Dedifferentiated amniotic fluid mesenchymal stem cell (primary cell): ENCODE data around the gene NPPB.
"Not testable (repeated sequence)": the region's sequence is repeated elsewhere in the genome, so short reads cannot be mapped to it uniquely, and the experiment has no call there.

Experiments used
- DNase-seq: peaks from one replicate; pipeline ENCODE4 v3.0.0-alpha.2; 2016; ENCODE audit errors: extremely low spot score

The NPPB gene

DNA sequence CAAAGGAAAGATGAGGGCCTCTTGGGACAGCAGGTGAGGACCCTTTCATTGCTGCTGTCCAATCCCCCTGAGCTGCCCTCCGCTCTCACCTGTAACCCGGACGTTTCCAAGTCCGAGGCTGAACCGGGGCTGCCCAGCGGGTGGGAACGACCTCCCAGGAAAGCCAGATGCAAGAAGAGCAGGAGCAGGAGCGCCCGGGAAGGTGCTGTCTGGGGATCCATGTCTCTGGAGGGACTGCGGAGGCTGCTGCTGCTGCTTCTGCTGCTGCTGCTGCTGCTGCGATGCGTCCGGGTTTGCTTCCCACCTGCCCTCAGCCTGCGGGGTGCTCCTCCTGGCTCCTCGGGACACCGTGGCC, at the start of gene NPPB:
TSS of gene NPPB (minus strand) at position 333 of the 355 bp plus-strand sequence. CDS start at position 221, 112 bp downstream.
- no peak for DNase-seq

DNA sequence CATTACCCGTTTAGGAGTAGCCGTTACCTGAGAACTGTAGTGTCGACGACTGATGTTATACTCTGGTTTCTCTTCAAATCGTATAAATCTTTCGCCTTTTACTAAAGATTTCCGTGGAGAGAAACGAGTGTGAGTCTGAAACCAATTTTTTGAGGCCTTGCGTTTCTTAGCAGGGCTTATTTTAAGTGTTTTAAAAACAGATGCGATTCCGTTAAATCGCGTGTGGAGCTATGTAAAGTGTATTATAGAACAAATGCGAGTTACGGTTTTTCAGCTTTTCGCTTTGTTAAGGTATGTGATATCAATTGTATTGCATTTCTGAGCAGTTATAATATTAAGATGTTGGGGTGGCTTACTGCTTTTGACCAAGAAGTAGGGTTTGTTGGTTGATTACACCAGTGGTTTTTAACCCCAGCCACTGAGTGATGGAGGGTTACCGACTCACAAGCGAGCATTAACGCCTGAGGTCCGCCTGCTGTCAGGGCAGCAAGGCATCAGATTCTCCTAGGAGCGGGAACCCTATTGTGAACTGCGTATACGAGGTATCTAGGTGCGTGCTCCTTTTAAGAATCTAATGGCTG, 49.4 kb upstream of the NPPB start:
- peak; percentile 92 for DNase-seq

DNA sequence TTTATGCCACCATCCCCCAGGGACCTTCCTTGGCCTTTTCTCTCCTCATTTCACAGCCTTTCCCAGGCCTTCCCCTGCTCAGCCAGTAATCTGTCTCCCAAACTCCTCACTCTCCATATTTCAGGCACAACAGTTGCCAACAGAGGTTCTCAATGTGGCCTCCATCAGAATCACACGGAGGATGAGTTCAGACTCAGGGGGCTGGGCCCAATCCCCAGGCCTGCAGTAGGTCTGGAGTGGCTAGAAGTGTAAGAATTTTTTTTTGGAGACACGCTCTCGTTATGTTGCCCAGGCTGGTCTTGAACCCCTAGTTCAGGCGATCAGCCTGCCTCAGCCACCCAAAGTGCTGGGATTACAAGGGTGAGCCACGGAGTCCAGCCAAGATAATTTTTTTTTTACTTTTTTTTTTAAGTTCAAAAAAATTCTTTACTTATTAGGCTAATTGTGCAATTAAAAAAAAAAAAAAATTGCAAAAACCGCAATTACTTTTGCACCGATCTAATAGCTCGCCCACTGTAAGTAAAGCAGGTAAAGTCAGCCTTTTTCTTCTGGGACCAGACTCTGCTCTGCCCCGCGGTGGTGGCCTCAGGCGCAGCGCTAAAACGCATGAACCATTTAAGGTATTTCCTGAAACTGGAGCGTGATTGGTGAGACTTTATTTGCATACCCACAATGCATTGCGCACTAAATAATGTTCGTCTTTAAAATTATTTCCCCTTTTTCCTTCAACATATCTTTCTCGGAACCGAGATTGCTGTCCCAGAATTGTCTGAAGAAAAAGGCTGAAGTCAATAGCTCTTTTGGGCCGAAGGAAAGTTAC, 48.7 kb upstream of the NPPB start:
- peak; percentile 92 for DNase-seq

DNA sequence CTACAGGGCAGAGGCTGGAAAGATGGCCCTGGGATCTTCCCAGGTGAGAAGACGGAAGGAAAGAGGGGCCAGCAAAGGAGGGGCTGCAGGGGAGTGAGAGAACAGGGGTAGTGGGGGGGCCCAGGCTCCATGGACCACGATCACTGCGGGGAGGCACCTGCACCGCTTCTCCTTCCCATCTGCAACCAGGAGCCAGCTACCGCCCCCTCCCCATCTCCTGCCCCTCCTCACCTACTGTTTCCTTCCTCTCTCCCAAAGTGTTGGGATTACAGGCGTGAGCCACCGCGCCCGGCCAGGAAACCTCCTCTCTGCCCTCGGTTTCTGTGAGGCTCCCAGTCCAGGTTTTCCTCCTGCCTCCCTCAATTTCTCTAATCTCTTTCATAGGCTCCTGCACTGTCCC, 48.1 kb upstream of the NPPB start:
- DNase-seq, result no peak

DNA sequence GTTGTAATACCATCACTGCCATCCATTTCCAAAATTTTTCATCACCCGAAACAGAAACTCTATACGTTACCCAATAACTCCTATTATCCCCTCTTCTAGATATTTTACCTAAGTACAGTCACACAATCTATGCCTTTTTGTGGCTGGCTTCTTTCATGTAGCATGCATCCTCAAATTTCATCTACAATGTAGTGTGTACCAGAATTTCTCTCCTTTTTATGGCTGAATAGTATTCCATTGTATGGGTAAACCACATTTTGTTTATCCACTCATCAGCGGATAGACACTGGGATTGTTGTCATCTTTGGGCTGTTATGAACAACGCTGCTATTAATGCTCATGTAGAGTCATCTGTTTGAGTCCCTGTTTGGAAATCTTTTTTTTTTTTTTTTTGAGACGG, 46.2 kb upstream of the NPPB start:
- DNase-seq, result no peak

DNA sequence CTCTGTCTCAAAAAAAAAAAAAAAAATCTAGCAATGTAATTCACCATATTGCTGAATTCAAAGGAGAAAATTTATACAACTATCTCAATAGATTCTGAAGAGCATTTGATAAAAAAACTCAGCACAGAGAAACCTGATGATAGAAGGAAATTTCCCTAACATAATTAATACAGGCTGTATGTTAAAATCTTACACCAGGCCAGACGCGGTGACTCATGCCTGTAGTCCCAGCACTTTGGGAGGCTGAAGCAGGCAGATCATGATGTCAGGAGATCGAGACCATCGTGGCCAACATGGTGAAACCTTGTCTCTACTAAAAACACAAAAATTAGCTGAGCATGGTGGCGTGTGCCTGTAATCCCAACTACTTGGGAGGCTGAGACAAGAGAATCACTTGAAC, 45.4 kb upstream of the NPPB start:
- not testable (repeated sequence) for DNase-seq

DNA sequence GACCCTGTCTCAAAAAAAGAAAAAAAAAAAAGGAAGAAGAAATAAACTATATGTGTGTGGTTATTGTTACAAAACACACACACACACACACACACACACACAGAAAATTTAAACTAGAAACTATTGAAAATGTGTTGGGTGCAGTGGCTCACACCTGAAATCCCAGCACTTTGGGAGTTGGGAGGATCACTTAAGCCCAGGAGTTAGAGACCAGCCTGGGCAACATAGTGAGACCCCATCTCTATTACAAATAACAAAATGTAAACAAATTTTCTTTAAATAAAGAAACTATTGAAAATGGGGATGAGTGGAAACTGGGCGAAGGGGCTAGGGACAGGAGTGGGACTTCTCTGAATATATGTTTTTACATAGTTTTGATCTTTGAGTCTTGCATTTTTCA, 44.5 kb upstream of the NPPB start:
- DNase-seq, result no peak

DNA sequence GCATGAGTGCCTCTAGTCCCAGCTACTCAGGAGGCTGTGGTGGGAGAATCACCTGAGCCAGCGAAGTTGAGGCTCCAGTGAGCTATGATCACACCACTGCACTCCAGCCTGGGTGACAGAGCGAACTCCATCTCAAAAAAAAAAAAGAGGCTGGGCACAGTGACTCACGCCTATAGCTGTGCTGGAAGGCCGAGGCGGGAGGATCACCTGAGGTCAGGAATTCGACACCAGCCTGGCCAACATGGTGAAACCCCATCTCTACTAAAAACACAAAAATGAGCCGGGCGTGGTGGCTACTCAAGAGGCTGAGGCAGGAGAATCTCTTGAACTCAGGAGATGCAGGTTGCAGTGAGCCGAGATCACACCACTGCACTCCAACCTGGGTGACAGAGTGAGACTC, 42.7 kb upstream of the NPPB start:
- not testable (repeated sequence) for DNase-seq

DNA sequence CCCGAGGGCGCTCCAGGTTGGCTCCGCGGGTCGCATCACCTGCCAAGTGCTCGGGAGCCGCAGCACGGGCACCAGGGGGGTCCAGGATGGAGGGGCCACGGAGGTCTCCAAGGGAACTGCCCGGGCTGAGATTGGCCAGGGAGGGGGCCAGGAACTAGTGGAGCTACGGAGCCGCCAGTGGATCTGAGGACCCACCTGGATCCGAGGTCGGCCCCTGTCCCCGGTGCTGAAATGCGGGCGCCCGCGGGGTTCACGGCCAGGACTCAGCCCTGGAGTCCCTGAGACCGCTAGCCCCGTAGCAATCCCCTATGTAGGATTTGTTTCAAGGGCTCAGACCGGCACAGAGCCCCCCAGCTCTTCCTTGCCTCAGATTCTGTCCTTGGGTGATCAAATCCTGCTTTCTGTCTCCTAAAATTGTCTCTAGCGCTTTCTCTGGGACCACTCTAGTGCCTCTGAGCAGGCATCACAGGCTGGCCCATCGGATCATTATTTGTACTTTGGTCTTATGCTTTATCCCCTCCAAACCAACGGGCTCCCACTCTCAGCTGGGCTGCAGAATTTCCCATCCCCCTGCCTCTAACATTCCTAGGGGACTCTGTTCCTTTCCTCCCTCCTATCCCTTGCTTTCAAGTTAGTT, 40.2 kb upstream of the NPPB start:
- DNase-seq, result no peak

DNA sequence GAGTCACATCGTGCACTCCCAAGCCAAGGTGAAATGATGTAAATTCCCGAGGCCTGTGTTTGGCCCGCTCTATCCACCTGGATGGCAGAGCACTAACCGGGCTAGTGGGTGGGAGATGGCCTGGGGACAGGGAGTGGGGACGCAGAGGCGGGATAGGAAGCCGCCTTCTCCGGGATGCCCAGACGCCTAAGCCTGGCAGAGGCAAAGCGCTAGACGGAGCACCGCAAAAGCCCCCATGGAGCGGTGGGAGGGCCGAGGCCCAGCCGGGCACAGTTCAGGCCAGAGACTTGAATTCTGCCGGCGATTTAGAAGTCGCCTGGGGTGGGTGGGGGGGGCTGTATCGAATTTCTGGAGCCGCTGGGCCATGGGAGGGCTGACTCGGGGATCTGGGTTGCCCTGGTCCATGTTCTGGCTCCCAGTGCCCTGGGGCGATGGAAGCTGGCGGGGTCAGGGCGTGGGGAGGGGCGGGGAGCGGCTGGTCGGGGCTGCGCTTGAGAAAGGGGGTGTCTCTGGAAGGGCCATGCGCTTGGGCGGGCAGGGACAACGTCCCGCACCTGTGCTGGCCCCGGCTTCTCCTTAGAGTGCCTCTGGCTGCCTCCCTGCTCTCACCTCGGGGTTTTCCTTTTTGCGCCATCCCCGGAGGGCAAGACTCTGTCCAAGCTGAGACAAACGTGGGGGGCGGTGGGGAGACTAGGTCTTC, 39.5 kb upstream of the NPPB start:
- DNase-seq, result no peak

DNA sequence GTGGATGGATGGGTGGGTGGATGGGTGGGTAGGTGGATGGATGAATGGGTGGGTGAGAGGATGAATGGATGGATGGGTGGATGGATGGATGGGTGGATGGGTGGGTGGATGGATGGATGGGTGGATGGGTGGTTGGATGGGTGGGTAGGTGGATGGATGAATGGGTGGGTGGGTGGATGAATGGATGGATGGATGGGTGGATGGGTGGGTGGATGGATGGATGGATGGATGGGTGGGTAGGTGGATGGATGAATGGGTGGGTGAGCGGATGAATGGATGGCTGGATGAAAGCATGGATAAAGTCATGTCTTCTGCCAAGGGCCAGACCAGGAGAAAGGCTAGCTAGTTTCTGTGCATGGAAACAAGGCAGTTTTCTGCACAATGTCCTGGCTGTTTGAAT, 35.8 kb upstream of the NPPB start:
- DNase-seq, result not testable (repeated sequence)

DNA sequence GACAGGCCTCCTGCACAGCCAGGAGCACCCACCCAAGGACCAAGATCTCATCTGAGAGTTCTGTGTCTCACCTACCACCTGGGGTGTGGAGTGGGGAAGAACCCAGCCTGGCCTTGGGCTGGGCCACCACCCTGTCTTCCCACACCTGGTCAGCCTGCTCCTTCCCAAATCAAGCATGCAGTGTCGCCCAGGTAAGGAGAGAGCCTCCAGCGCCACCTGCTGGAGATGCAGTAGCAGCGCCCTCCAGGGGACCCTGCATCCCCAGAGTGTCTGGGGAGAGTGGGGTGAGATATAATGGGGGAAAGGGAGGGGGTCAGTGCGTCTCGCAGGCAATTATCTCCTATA, 35.1 kb upstream of the NPPB start:
- no peak for DNase-seq

DNA sequence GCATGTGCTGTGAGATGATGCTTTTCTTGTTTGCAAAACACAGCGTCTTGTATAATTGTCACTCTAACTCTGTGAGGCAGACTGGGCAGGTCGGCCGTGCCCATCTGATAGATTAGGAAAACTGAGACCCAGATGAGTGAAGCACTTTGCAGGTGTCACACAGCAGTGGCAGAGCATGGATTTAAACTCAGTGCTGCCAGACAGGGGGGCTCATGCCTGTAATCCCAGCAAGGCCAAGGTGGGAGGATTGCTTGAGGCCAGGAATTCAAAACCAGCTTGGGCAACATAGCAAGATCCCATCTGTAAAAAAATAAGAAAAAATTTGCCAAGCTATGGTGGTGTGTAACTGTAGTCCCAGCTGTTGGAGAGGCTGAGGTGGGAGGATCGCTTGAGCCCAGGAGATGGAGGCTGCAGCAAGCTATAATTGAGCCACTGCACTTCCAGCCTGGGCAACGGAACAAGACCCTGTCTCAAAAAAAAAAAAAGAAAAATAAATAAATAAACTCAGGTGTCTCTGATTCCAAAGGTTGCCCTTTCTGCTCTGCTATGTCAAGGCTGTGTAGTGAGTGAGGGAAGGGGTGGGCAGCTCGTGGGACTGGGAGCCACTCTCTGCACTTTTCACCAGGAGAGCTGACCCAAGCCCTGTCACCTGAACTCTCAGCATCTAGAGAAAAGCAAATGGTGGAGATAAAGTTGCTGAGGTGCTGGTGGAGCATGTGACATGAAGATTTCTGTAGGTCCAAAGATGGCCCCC, 32.9 kb upstream of the NPPB start:
- no peak for DNase-seq

DNA sequence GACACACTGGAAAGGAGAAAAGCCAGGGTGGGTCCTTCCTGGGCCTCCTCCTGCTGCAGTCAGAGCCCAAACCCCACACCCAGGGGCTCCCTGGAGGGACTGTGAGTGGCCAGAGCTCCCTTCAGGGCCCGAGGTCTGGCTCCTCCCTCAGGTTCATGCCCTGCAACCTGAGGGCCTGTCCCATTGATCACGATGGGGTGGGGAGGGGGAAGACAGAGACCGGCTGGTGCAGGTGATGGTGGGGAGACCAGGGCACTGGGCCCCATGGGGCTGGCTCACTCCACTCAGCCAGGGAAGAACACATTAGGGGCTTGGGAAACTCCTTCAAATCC, 30.1 kb upstream of the NPPB start:
- DNase-seq, result no peak

DNA sequence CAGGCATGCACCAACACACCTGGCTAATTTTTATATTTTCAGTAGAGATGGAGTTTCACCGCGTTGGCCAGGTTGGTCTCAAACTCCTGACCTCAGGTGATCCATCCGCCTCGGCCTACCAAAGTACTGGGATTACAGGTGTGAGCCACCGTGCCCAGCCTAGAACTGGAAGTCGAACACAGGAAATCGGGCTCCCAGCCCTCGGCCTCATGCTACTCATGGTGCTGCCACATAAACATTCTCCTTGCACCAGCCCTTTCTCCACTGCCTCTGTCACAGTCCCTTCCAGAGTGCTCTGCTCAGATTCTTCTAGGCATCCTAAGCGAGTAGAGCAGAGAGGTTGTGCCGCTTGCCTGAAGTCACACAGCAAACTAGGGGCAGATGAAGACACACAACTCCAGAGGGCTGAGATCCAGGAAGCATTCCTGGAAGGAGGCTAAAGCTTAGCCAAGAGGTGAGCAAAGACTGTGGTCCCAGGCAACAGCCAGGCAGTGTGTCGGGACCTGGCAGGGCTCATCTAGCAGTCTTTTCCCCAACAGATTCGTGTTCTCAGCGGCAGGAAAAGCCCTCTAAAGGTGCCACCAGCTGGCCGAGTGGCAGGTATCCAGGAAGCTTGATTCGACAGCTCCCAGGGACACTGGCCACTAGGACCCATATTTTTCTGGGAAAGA, 29.6 kb upstream of the NPPB start:
- no peak for DNase-seq

DNA sequence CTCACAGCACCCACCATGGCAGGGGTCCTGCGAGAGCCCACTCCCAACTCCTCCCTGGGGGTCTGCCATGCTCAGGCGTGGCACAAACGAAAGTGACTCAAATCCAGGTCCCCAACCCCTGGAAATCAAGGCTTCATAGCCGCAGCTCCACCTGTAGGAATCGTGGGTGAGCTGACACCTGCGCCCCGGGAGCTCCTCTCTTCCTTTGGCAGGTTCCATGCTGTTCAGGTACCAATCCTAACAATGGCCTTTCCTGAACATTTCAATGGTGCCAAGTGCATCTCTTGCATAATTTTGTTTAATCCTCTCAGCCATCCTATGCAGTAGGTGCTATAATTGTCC, 28.9 kb upstream of the NPPB start:
- no peak for DNase-seq

DNA sequence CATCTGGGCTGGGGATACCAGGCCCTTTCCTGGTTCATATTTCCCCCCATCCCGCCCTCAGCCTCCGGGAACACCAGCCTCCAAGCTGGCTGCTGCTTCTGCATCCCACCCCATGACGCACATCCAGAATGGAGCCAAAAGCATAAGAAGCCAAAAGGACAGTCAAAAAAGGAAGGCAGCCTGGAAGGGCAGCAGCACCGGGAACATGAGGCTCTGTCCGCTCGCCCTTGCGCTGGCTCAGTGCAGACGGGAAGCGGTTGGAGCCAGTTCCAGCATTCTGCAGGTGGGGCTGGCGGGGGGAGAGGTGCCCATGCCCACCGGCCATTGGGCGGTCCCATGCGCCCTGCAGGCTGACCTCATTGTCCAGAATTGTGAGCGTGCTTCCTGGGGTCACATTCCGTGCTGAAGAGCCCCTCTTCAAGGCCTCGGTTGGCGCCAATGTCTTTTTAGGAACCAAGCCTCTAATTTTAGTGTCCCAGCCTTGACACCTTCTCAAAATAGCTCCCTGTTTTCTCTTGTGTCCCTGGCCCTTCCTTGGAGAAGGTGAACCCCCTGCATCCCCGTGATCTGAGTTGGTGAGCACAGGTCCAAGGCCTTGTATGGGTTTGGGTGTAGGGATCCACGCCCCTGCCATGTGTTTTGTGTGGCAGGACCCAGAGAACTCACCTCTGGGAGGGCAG, 28.4 kb upstream of the NPPB start:
- no peak for DNase-seq

DNA sequence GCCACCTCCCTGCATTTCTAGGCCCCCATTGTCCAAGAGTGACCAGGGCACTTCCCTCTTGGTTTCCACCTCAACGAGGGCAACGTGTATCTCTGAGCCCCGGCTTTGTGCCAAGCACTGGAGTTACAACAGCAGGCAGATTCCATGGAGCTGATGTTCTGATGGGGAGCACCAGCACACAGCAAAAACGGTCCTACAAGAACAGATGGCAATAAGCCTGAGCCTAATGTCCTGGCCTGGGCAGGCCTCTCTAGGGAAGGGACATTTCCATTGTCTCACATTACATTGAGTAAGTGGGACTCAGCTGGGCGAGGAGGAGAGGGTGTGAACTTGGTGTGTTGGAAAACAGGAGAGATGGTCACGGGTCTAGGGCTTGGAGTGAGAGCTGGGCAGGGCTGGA, 27.2 kb upstream of the NPPB start:
- DNase-seq, result no peak

DNA sequence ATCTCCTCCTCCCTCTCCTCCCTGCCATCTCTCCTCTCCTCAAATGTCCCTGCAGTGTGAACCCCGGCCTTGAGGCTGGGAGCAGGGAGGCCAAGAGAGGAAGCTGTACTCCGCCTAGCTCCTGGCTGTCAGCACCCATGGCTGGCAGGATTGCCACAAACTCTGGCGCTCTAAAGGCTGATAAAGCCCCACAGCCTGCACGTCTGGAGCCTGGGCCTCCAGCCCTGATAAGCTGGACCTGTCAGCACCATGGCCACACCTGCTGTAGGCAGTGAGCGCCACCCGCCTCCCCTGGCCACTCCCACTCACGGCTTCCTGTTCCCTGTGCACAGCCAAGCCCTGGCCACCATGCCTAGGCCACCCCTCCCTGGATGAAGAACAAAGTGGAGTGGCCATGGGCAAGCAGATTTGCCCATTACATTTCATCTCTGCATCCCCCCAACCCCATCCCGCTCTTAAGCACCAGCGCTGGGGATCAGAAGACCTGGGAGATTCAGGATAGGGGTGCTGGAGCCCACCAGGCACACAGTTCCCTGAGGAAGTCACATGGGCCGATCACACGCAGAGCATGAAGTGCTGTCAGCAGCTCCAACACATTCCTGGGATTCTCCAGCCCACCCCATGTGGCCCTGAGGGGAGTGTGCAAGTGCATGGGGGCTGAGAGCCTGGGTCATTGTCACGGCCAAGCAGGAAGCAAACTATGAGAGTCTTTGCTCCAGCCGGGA, 24.2 kb upstream of the NPPB start:
- no peak for DNase-seq

DNA sequence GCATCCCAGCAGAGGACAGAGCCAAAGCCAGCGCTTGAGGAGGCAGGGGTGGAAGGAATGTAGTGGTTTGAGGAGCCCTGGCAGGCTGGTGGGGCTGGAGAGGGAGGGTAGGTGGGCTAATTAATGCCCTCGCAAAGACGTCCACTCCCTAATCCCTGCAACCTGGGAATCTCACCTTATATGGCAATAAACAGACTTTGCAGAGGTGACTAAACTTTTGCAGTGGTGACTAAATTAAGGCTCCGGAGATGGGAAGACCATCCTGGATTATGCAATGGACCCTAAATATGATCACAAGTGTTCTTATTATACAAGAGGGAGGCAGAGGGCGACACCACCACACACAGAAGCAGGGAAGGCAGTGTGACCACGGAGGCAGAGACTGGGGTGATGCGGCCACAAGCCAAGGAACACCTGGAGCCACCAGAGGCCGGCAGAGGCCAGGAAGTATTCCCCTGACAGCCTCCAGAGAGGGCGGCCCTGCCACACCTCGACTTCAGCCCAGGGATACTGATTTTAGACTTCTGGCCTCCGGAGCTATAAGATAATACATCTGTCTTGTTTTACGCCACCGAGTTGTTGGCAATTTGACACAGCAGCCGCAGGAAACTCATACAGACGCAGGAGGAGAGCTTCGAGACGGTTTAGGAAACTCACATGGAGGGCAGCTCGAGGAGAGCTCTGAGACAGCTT, 23.1 kb upstream of the NPPB start:
- no peak for DNase-seq
